Adipose tissue (tissue), 3 donors: ENCODE data around the gene CLSTN2. TPM values are rescaled to one million over a fixed set of nuclear protein-coding genes. Genes with fewer than 3 reads are reported as not detected.

ENCODE experiments used
- H3K27ac ChIP-seq: one replicate; pipeline ENCODE4 v1.5.1; 2013; ENCODE audit warnings: low read depth, low read length
- WGBS, 3 donors: extraction: QIAGEN DNeasy Blood & Tissue Kit; methylation state at CpG; one replicate each; pipeline ENCODE4 v1.1.7; 2013; 5-methylcytosine and 5-hydroxymethylcytosine counted together
- polyA plus RNA-seq, 3 donors: library from polyadenylated mRNA; stranded (reverse); fragments of 200-250 nt; gene quantifications; one replicate each; pipeline ENCODE4 v1.2.3, GENCODE V29; 2013
- donor health status: healthy with polysubstance abuse.
- donor health status: Bipolar disorder and iron deficiency.
- donor health status: healthy.

The CLSTN2 gene
- polyA plus RNA-seq, 3 donors = 1.3 to 11.8 (median 5.6) TPM

DNA sequence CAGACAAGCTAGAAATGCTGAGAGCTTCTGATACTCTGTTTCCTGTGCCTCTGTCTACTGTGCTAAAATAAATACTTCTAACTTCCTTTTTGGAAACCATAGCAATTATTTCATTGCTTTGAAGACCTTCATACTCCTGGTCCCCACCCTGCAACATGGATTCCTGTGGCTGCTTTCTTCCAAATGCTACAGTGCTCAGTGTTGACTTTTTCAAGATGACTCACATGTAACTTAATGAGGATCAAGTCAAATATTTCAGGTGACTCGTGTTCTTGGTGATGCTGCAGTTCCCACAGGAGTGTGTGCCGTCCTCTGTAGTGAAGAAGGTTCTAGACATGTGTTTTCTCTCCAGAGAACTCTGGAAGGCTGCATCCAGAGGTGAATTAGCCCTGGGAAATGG lies 288.6 kb downstream of the CLSTN2 start:
- WGBS, 3 donors = 63 to 73% (median 71%) methylated on average over 2 of the region's 2 CpGs
- no peak overlapping the region for H3K27ac ChIP-seq

GRCh38 chr3:140224307-140224706 lies 289.3 kb downstream of the CLSTN2 start:
- WGBS, 3 donors = 84 to 90% (median 89%) methylated on average over 1 of the region's 1 CpG
- no peak overlapping the region for H3K27ac ChIP-seq

GRCh38 chr3:140225996-140226395 lies 291.0 kb downstream of the CLSTN2 start:
- no peak overlapping the region for H3K27ac ChIP-seq

- H3K27ac ChIP-seq = no peak overlapping the region
- WGBS, 3 donors = 61 to 76% (median 64%) methylated on average over 1 of the region's 1 CpG
Measured at GRCh38 chr3:140233702-140234101, 298.7 kb downstream of the CLSTN2 start.

- no peak overlapping the region for H3K27ac ChIP-seq
- WGBS, 3 donors = 83 to 87% (median 85%) methylated on average over 4 of the region's 4 CpGs
Measured at GRCh38 chr3:140234256-140234655, 299.3 kb downstream of the CLSTN2 start.

GRCh38 chr3:140236836-140237501 lies 302.0 kb downstream of the CLSTN2 start:
- 70 to 74% (median 70%) methylated on average over 5 of the region's 5 CpGs for WGBS, 3 donors
- no peak overlapping the region for H3K27ac ChIP-seq

DNA sequence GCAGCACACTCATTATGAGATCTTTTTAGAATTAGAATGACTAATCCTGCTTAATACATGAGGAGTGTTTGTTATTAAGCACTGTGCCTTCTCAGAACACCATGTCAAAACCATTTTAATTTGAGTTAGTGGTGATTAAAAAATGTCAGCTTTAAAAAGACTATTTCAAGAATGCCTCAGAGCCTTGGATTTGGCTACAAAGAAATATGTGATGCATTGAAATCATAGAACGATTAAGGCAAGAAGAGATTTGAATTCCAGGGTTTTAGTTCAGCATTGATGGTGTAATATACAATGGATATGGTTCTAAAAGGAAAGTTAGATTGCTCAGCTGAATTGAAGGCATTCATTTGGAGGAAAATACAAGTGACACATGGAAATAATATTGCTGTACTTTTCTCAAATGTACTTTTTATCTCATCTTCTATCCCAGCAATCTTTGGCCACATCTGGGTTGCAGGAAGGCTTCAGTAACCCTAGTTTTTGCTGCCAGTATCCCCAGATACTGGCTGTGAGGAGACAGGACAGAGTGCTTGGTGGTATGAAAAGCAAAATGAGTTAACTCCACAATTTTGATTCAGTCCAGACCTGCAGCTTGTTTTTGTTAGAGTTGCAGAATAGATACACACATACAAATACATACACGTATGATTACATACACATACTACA lies 303.8 kb downstream of the CLSTN2 start:
- H3K27ac ChIP-seq = no peak overlapping the region
- WGBS, 3 donors = 62 to 65% (median 64%) methylated on average over 2 of the region's 2 CpGs

DNA sequence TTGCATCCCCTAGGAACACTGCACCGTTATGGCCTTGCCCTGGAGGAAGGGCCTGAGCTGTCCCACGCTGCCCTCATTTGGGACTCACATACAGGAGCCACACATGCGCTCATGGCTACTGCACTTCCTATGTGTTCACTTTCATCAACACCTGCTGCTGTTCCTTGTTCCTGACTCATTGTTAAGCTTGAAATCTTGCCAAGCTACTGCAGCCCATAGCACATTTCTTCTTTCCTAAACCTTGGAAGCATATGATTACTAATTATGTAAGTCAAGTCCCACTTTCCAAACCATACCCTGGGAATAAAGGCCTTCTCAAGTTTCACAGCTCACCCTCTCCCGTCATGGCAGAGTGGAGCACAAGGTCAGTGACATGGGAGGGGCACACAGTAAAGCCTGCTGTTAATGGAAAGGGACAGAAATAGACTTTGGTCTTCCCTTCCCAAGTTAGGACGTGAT lies 307.9 kb downstream of the CLSTN2 start:
- H3K27ac ChIP-seq = no peak overlapping the region
- WGBS, 3 donors = 45 to 70% (median 67%) methylated on average over 5 of the region's 5 CpGs

GRCh38 chr3:140243575-140243974 lies 308.6 kb downstream of the CLSTN2 start:
- 96 to 100% (median 100%) methylated on average over 1 of the region's 1 CpG for WGBS, 3 donors
- no peak overlapping the region for H3K27ac ChIP-seq

GRCh38 chr3:140244893-140245292 lies 309.9 kb downstream of the CLSTN2 start:
- no peak overlapping the region for H3K27ac ChIP-seq
- WGBS, 3 donors = 68 to 76% (median 71%) methylated on average over 5 of the region's 5 CpGs

DNA sequence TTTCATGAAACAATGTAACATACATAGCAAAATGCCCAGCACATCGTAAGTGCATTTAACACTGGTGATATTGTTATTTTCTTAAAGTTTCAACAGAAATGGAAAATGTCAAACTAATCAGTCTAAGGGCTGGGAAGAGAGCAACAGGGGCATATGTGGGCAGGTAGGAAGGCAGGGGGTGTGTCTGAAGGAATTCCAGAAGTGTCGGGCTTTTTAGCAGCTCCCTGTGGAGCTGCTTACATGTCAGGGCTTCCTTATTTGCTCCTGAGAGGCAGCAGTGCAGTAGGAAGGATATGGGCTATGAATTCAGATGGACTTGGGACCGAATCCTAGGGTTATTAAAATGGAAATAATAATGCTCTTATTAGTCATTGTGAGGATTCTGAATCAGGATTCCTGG lies 311.6 kb downstream of the CLSTN2 start:
- no peak overlapping the region for H3K27ac ChIP-seq
- 55 to 59% (median 58%) methylated on average over 3 of the region's 3 CpGs for WGBS, 3 donors

DNA sequence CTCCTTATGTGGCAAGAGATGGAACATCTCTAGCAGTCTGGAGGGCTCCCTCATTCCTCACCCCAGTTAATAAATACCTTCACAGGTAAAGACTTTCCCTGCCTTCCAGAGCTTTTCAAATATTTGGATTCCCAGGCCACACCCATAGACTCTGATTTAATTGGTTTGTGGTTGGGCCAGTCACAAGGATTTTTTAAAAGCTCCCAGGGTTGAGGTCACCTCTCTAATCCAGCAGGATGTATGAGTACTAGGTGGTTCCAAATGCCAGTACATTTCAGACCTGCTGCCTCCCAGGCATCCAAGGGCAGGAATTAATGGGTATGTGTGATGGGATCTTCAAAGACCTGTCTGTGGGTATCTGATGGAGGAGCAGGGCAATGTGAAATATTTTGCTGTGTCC lies 312.8 kb downstream of the CLSTN2 start:
- no peak overlapping the region for H3K27ac ChIP-seq

DNA sequence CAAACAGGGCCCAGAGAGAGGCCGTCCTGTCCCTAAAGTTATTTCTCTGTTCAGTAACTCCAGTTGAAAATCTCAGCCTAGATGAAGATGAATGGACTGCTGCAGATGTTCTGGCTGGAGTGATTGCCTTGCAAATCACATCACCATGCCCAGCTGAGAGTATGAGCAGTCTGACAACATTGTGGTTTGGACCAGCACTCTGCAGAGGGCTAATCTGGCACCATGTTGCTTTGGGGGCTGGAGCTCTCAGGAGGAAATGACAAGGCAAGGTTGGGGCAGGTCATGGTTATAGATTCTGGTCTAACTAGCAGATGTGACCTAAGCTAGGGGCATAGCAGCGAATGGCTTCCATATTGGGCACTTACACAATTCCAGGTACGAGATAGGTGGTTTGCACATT lies 314.2 kb downstream of the CLSTN2 start:
- H3K27ac ChIP-seq = no peak overlapping the region
- WGBS, 3 donors = 86 to 92% (median 90%) methylated on average over 3 of the region's 3 CpGs

DNA sequence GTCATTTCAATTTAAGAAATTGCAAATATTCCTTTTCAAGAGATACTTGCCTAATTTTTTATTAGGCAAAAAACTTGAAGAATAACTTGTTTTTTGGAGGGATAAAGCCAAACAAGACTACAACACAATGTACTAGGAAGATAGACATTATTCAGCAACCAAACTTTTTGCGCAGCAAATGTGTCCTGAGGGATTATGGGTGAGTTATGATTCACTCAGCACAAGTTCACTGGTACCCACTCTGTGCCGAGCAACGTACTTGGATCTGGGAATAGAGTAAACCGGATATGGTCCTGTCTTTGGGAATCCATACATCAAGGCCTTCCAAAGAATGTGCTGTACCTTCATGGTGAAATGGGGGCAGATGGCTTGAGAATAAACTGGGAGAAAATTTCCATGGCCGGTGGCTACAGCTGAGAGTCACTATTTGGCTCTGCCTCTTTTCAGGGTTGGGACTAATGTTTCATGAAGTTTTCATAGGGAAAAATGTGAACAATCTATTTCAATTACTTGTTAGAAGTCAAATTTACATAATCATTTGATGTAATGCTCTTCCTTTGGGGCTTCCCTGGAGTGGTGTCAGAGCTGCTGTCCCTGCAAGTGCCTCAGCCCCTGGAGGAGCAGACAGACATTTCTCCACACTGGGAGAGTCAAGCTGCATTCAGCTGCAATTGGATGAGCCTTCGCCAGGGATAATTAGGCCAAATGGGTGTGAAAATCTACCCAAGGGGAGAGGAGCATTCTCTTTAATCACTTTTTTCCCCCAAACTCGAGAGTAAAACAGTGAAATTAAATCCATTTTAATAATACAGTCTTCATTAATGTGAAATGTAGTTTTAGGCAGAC lies 315.2 kb downstream of the CLSTN2 start:
- WGBS, 3 donors = 57 to 83% (median 59%) methylated on average over 7 of the region's 7 CpGs
- no peak overlapping the region for H3K27ac ChIP-seq

GRCh38 chr3:140250945-140251344 lies 316.0 kb downstream of the CLSTN2 start:
- 77 to 87% (median 77%) methylated on average over 4 of the region's 4 CpGs for WGBS, 3 donors
- no peak overlapping the region for H3K27ac ChIP-seq

DNA sequence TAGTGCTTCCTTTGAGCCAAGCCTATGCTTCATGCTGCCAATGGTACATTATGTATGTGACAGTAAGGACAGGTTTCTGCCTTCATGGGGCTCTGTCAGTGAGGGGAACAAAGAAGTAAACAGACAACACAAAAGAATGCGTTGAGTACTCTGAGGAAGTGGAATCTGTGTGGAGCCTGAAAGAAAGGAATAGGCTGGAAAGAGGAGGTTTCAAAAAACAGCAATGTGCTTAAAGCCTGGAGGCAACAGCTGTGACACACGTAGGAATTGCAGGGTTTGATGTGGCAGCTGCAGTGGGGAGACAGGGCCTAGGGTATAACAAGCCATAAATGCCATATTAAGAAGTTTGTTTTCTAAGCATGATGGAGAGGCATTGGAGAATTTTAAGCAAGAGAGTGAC lies 316.7 kb downstream of the CLSTN2 start:
- no peak overlapping the region for H3K27ac ChIP-seq
- WGBS, 3 donors = 38 to 53% (median 43%) methylated on average over 2 of the region's 2 CpGs

- H3K27ac ChIP-seq = no peak overlapping the region
- 82 to 88% (median 84%) methylated on average over 9 of the region's 9 CpGs for WGBS, 3 donors
Measured at GRCh38 chr3:140252812-140253656, 318.0 kb downstream of the CLSTN2 start.

DNA sequence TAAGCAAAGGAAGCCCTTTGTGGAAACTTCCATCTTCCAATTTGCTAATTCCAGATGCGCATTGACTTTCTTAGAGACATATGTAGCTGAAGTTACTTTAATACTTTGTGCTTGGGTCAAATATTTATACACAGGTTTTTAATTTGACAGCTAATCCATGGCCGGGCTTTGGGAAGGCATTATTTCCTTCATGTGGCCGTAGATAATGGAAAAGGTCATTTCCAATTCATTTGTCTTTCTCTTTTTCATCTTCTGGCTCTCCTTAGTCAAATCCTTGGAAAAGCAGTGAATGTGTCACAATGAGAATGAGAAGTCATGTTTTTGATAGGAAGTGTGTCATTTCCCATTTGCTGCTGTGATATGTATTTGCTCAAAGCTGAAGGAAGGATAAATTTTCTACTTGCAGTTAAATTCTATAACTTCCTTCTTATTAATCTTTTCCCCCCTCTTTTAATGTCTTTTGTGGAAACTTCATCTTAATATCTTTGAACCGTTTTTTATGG lies 323.3 kb downstream of the CLSTN2 start:
- WGBS, 3 donors = 51 to 70% (median 67%) methylated on average over 4 of the region's 4 CpGs

More for the DNA sequence above, 323.3 kb downstream of the CLSTN2 start:
- H3K27ac ChIP-seq = no peak overlapping the region
